Gastroesophageal sphincter (tissue), 4 donors: ENCODE measurements around the gene FCHSD1. TPM values are rescaled to one million over a fixed set of nuclear protein-coding genes. Genes with fewer than 3 reads are reported as not detected.

Source experiments
- ATAC-seq: fragments of 150-250 bp; one replicate; pipeline ENCODE4 v1.9.1; 2016; ENCODE audit warnings: mild to moderate bottlenecking, moderate library complexity
- H3K27ac ChIP-seq, 4 donors: fragments of 200-600 bp; sonication (generic) in 3 of 4; 1 replicate in 3 of 4; 2 replicates in 1 of 4; pipeline ENCODE4 v1.5.1; 2016 to 2019
- H3K27me3 ChIP-seq: fragments of 200-600 bp; sonication (generic); one replicate; pipeline ENCODE4 v1.5.1; 2019
- H3K36me3 ChIP-seq, 2 donors: fragments of 200-600 bp; sonication (generic); one replicate each; pipeline ENCODE4 v1.5.1; 2019; ENCODE audit warnings: control low read depth in 1 of 2
- H3K4me1 ChIP-seq, 3 donors: fragments of 200-600 bp; sonication (generic); 1 replicate in 2 of 3; 2 replicates in 1 of 3; pipeline ENCODE4 v1.5.1; 2016 to 2019; ENCODE audit warnings: control low read depth in 2 of 3
- H3K4me3 ChIP-seq, 2 donors: fragments of 200-600 bp; sonication (generic); one replicate each; pipeline ENCODE4 v1.5.1; 2019; ENCODE audit warnings: mild to moderate bottlenecking in 1 of 2, moderate library complexity in 1 of 2
- H3K9me3 ChIP-seq, 3 donors: fragments of 200-600 bp; sonication (generic); one replicate each; pipeline ENCODE4 v1.5.1; 2017 to 2019; ENCODE audit warnings: control low read depth in 2 of 3
- CTCF ChIP-seq, 4 experiments: fragments of 200-600 bp in 2 of 4; fragments of 450-650 bp in 2 of 4; sonication (generic) in 1 of 4; IDR thresholded peaks; one replicate each; pipeline ENCODE4 v1.5.1; 2017 to 2019; ENCODE audit warnings: antibody characterized with exemption in 4 of 4, mild to moderate bottlenecking in 2 of 4, moderate library complexity in 2 of 4
- EP300 ChIP-seq: sonication (generic); formaldehyde crosslinking; IDR thresholded peaks from one replicate; pipeline ENCODE4 v1.6.1; 2017; ENCODE audit warnings: antibody characterized with exemption, mild to moderate bottlenecking
- POLR2A ChIP-seq, 2 donors: fragments of 450-650 bp; IDR thresholded peaks; one replicate each; pipeline ENCODE4 v1.6.1; 2017; ENCODE audit warnings: antibody characterized with exemption in 2 of 2, mild to moderate bottlenecking in 2 of 2, moderate library complexity in 1 of 2
- POLR2AphosphoS5 ChIP-seq: sonication (generic); formaldehyde crosslinking; IDR thresholded peaks from one replicate; pipeline ENCODE4 v1.6.1; 2017; ENCODE audit warnings: antibody characterized with exemption
- WGBS, 2 donors: methylation state at CpG; one replicate each; pipeline ENCODE4 v1.1.5; 2018; ENCODE audit warnings: low coverage in 1 of 2; 5-methylcytosine and 5-hydroxymethylcytosine counted together
- total RNA-seq, 4 donors: library from RNA; depleted of rRNA; stranded (reverse); fragments of >200 nt; gene quantifications; one replicate each; pipeline ENCODE4 v1.1.0, GENCODE V29; 2016

FCHSD1 gene
- total RNA-seq, 4 donors from 2014 or later: 8.2 to 14.8 (median 13.3) TPM

GRCh38 chr5:141636413-141637122, 14.7 kb downstream of the FCHSD1 start, which contains the start of the genes HDAC3 and RELL2:
TSS of gene HDAC3 (minus strand) at chr5:141636849. CDS start at chr5:141636790, 59 bp downstream.
TSS of gene RELL2 (plus strand) at chr5:141636997. CDS start at chr5:141638226, 1,229 bp downstream.
- Histone ChIP-seq H3K9me3 (no peaks in the 10 kb centered on the region), H3K27ac (peak within 1 kb of the TSS; percentile 25 to 81 (median 81)), H3K4me1 (peaks cover 0 to 48% (median 24%) of the 10 kb centered on the region in 3 donors), H3K36me3 (peaks cover 0 to 30% of the 10 kb centered on the region in 2 donors), H3K27me3 (peaks cover 11% of the 10 kb centered on the region), H3K4me3 (peak within 1 kb of the TSS; percentile 68 to 81)
- ATAC-seq: peak; percentile 96
- WGBS, 2 donors: 0% methylated on average over 21 of the region's 55 CpGs; no CpG with 5 or more reads in 1 of the 2 donors
- TF ChIP-seq POLR2AphosphoS5: peak; percentile 77
- no peak for TF ChIP-seq EP300
- TF ChIP-seq POLR2A (IDR thresholded peaks at IDR 0.05): peak; percentile 93 to 95
- TF ChIP-seq CTCF (IDR thresholded peaks at IDR 0.05): peak in 1 of 4 experiments; percentile 5

- Histone ChIP-seq H3K27me3 (peaks cover 11% of the 10 kb centered on the region), H3K4me1 (peaks cover 0 to 48% (median 24%) of the 10 kb centered on the region in 3 donors), H3K36me3 (peaks cover 0 to 27% of the 10 kb centered on the region in 2 donors), H3K9me3 (no peaks in the 10 kb centered on the region), H3K4me3 (peak overlapping the region; percentile 68 to 81), H3K27ac (peak overlapping the region in 3 of 4 donors; percentile 81)
- TF ChIP-seq CTCF (IDR thresholded peaks at IDR 0.05): no peak
- TF ChIP-seq EP300: no peak
- TF ChIP-seq POLR2AphosphoS5: no peak
- no peak for TF ChIP-seq POLR2A (IDR thresholded peaks at IDR 0.05)
- 20% methylated on average over 1 of the region's 4 CpGs; no CpG with 5 or more reads in 1 of the 2 donors for WGBS, 2 donors
- ATAC-seq: no peak
These were observed 15.2 kb downstream of the FCHSD1 start for GRCh38 chr5:141636106-141636412.

- TF ChIP-seq POLR2AphosphoS5: no peak
- no peak for TF ChIP-seq CTCF (IDR thresholded peaks at IDR 0.05)
- no peak for TF ChIP-seq POLR2A (IDR thresholded peaks at IDR 0.05)
- TF ChIP-seq EP300: no peak
- Histone ChIP-seq H3K36me3 (peaks cover 0 to 27% of the 10 kb centered on the region in 2 donors), H3K4me1 (peaks cover 0 to 48% (median 24%) of the 10 kb centered on the region in 3 donors), H3K4me3 (peak overlapping the region; percentile 68 to 81), H3K9me3 (no peaks in the 10 kb centered on the region), H3K27ac (peak overlapping the region in 1 of 4 donors; percentile 81), H3K27me3 (peaks cover 11% of the 10 kb centered on the region)
- no peak for ATAC-seq
- 49 to 66% methylated on average over 5 to 6 of the region's 7 CpGs for WGBS, 2 donors
These were observed 15.6 kb downstream of the FCHSD1 start for GRCh38 chr5:141635646-141636045.

GRCh38 chr5:141634720-141635119, 16.5 kb downstream of the FCHSD1 start:
- peaks cover 0 to 48% (median 24%) of the 10 kb centered on the region in 3 donors for H3K4me1 ChIP-seq
- TF ChIP-seq CTCF (IDR thresholded peaks at IDR 0.05) (no peak), POLR2AphosphoS5 (no peak), POLR2A (IDR thresholded peaks at IDR 0.05) (no peak), EP300 (no peak)
- WGBS, 2 donors: 90 to 94% methylated on average over 4 to 6 of the region's 6 CpGs

More at GRCh38 chr5:141634720-141635119, 16.5 kb downstream of the FCHSD1 start:
- Histone ChIP-seq H3K4me3 (no peak overlapping the region), H3K9me3 (no peaks in the 10 kb centered on the region), H3K27me3 (peaks cover 11% of the 10 kb centered on the region), H3K27ac (no peak overlapping the region), H3K36me3 (peaks cover 0 to 28% of the 10 kb centered on the region in 2 donors)
- ATAC-seq: no peak
